Keratinocyte (primary cell): ENCODE measurements around the gene IL17C.

Source experiments
- EZH2 ChIP-seq: IDR thresholded peaks from one replicate; pipeline ENCODE4 v1.6.1; 2012; ENCODE audit warnings: inconsistent platforms, mild to moderate bottlenecking, low read length, moderate library complexity
- TF ChIP-seq, protein P1 (sequence below), 3 experiments: IDR thresholded peaks in 1 of 3; conservative IDR thresholded peaks in 1 of 3; optimal IDR thresholded peaks in 1 of 3; 2 replicates in 2 of 3; 3 replicates in 1 of 3; pipeline versions ENCODE3 to v1.5.1; 2011; ENCODE audit warnings: low read length in 3 of 3, mild to moderate bottlenecking in 3 of 3, moderate library complexity in 2 of 3, control low read depth in 1 of 3, inconsistent platforms in 1 of 3; ENCODE audit not compliant: insufficient read depth in 2 of 3; ENCODE audit errors: extremely low read depth in 1 of 3

GRCh38 chr16:88688013-88688778 is 49.8 kb downstream of the IL17C start:
- TF ChIP-seq, protein P1, sequence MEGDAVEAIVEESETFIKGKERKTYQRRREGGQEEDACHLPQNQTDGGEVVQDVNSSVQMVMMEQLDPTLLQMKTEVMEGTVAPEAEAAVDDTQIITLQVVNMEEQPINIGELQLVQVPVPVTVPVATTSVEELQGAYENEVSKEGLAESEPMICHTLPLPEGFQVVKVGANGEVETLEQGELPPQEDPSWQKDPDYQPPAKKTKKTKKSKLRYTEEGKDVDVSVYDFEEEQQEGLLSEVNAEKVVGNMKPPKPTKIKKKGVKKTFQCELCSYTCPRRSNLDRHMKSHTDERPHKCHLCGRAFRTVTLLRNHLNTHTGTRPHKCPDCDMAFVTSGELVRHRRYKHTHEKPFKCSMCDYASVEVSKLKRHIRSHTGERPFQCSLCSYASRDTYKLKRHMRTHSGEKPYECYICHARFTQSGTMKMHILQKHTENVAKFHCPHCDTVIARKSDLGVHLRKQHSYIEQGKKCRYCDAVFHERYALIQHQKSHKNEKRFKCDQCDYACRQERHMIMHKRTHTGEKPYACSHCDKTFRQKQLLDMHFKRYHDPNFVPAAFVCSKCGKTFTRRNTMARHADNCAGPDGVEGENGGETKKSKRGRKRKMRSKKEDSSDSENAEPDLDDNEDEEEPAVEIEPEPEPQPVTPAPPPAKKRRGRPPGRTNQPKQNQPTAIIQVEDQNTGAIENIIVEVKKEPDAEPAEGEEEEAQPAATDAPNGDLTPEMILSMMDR (optimal IDR thresholded peaks at IDR 0.05 in 1 of 3, IDR thresholded peaks at IDR 0.05 in 1 of 3, conservative IDR thresholded peaks at IDR 0.05 in 1 of 3; ENCODE audit: extremely low read depth in 1 of 3, insufficient read depth in 2 of 3, low read length in 3 of 3), result no peak
- TF ChIP-seq EZH2, result peak; percentile 23
